ENCODE measurements around the gene SPEG.

DNA sequence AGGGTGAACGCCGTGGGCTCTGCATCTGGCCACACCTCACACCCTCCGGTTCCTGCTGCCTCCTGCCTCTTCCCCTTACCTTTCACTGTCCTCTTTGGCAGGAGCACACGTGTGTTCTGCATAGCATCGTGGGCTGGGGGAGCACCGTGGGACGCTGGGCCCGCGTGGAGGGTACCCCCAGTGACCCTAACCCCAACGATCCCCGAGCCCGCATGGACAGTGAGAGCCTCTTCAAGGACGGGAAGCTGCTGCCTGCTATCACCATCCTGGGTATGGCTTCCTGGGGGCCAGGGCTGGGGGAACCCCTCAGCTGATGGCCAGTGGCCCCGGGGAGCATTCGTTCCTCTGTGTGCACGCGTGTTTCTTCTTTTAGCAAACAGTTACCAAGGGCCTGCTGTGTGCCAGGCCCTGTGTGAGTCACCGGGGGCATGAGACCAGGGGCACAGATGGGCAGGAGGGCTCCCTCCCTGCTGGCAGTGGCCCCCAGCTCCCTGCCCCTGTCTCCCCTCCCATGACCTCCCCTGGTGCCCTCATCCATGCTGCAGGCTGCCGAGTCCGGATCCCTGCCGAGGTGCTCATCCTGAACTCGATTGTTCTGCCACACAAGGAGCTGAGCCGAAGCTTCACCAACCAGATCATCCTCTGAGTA lies 71.6 kb downstream of the SPEG start:
- no peak for TF ChIP-seq CTCF (IDR thresholded peaks at IDR 0.05)
- TF ChIP-seq EZH2 (IDR thresholded peaks at IDR 0.05) = no peak

Data from neural progenitor cell (in vitro differentiated cells).